ENCODE results near the gene NUDC.

The NUDC gene

GRCh38 chr1:26965628-26966027, 44.1 kb downstream of the NUDC start:
- no peak for TF ChIP-seq CTCF (IDR thresholded peaks at IDR 0.05; ENCODE audit: control insufficient read depth, insufficient read depth, low read depth, low read length, missing control alignments)
- no peak overlapping the region for H3K4me3 ChIP-seq (ENCODE audit: control insufficient read depth, low read depth, low read length)
- no peak for DNase-seq (ENCODE audit: low read depth)

- DNase-seq (ENCODE audit: low read depth), result no peak
- TF ChIP-seq CTCF (IDR thresholded peaks at IDR 0.05; ENCODE audit: control insufficient read depth, insufficient read depth, low read depth, low read length, missing control alignments), result no peak
- no peak overlapping the region for H3K4me3 ChIP-seq (ENCODE audit: control insufficient read depth, low read depth, low read length)
Observed at GRCh38 chr1:26970810-26971209, 49.3 kb downstream of the NUDC start.

GRCh38 chr1:26971590-26971989, 50.0 kb downstream of the NUDC start:
- no peak overlapping the region for H3K4me3 ChIP-seq (ENCODE audit: control insufficient read depth, low read depth, low read length)
- no peak for DNase-seq (ENCODE audit: low read depth)
- no peak for TF ChIP-seq CTCF (IDR thresholded peaks at IDR 0.05; ENCODE audit: control insufficient read depth, insufficient read depth, low read depth, low read length, missing control alignments)

- DNase-seq (ENCODE audit: low read depth), result no peak
- no peak for TF ChIP-seq CTCF (IDR thresholded peaks at IDR 0.05; ENCODE audit: control insufficient read depth, insufficient read depth, low read depth, low read length, missing control alignments)
- H3K4me3 ChIP-seq (ENCODE audit: control insufficient read depth, low read depth, low read length), result no peak overlapping the region
Observed at GRCh38 chr1:26972390-26972789, 50.8 kb downstream of the NUDC start.

GRCh38 chr1:26972821-26973220, 51.3 kb downstream of the NUDC start:
- no peak for TF ChIP-seq CTCF (IDR thresholded peaks at IDR 0.05; ENCODE audit: control insufficient read depth, insufficient read depth, low read depth, low read length, missing control alignments)
- no peak overlapping the region for H3K4me3 ChIP-seq (ENCODE audit: control insufficient read depth, low read depth, low read length)
- no peak for DNase-seq (ENCODE audit: low read depth)

- no peak overlapping the region for H3K4me3 ChIP-seq (ENCODE audit: control insufficient read depth, low read depth, low read length)
- TF ChIP-seq CTCF (IDR thresholded peaks at IDR 0.05; ENCODE audit: control insufficient read depth, insufficient read depth, low read depth, low read length, missing control alignments), result no peak
- DNase-seq (ENCODE audit: low read depth), result no peak
Observed at GRCh38 chr1:26976621-26977510, 55.3 kb downstream of the NUDC start.

Data from AG09309 (cell line).